NCI-H774 (cell line): Measurements from ENCODE around the gene MAPK8IP1.

Experiments used
- DNase-seq: peaks from one replicate; lab custom pipeline; 2025; lab: John Stamatoyannopoulos, UW

MAPK8IP1 gene

GRCh38 chr11:45945397-45945999 lies 60.0 kb downstream of the MAPK8IP1 start:
- no peak for DNase-seq

- DNase-seq = no peak
Observed at GRCh38 chr11:45947885-45948284, 62.4 kb downstream of the MAPK8IP1 start.

GRCh38 chr11:45948356-45948755 lies 62.9 kb downstream of the MAPK8IP1 start:
- no peak for DNase-seq

GRCh38 chr11:45949992-45950407 lies 64.5 kb downstream of the MAPK8IP1 start:
- no peak for DNase-seq
